Endometrial microvascular endothelial cells (primary cell): Measurements from ENCODE around the gene TOX2. TPM values are rescaled to one million over a fixed set of nuclear protein-coding genes. Genes with fewer than 3 reads are reported as not detected.

ENCODE experiments used
- in situ Hi-C: cut with HindIII; loops from 2 replicates; pipeline ENCODE4 v1.10.0; 2017; ENCODE audit warnings: low sequenced_read_pairs, low pct_unique_long_range_greater_than_20kb; ENCODE audit errors: inconsistent ontology term
- total RNA-seq: library from RNA; depleted of rRNA; stranded (reverse); fragments of >200 nt; gene quantifications from one replicate; pipeline ENCODE4 v1.2.3, GENCODE V29; 2015; ENCODE audit errors: inconsistent ontology term

Gene TOX2
- total RNA-seq, 1 donor from 2014 or later, result 18.7 TPM

DNA sequence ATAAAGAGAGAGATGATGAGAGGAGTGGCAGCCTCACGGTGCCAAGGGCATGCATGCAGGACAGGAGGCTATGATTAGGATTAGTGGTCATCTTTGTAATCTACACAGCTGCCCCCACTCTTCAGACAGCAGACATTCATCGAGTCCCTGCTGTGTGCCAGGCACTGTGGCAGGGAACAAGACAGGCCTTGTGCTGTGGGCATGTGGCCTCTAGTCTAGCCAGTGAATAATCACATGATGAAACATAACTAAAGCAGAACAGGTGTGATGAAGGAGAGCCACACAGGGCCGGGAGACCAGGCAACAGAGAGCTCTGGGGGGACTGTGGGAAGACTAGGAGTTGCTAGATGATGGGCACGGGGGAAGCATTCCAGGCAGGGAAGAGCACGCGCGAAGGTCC lies 22.2 kb downstream of the TOX2 start:
- in situ Hi-C loops, result no loop called here

DNA sequence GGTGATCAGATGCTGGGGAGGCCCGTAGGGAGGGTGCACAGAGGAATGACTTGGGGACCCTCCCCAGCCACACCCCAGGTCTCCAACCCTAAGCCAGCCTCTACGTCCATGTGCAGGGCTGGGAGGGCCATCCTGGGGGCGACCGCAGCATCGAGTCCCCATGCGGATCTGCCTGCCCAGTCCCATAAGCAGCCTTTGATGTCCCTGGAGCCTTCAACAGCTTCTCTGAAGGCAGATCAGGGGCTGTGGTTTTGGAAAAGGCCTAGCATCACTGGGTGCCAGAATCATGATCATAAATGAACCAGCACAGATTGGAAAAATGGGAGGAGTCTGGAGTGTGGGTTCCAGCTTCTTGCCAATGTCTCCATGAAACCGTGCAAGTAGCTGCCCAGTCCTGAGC lies 22.9 kb downstream of the TOX2 start:
- in situ Hi-C loops, result no loop called here

DNA sequence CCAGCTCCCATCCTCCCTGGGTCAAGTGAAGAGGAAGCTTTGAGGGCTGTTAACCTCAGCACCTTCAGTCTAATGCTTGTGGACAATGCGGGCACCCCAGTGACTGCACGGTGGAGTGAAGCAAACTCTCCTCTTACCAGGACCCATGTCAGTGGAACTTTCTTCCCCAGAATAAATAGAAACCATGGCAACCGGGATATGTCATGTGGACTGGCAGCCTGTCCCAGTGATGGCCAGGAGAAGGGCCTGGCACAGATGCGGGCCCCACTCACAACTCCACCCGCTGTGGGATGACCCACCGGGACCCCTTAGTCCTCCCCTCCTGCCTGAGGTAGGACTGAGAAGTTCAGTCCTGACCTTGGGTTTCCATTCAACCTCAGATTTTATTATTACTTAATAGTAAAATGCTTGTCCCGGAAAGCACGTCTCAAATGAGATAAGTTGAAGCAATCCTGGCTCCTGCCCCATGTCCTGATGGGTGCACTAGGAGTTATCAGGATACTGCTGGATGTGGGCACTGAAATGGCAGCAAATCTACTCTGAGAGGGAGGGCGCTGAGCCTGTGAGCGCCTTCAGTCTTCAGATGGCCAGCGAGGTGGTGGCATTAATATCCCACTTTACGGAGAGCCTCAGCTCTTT lies 23.5 kb downstream of the TOX2 start:
- in situ Hi-C loops, result no loop called here

DNA sequence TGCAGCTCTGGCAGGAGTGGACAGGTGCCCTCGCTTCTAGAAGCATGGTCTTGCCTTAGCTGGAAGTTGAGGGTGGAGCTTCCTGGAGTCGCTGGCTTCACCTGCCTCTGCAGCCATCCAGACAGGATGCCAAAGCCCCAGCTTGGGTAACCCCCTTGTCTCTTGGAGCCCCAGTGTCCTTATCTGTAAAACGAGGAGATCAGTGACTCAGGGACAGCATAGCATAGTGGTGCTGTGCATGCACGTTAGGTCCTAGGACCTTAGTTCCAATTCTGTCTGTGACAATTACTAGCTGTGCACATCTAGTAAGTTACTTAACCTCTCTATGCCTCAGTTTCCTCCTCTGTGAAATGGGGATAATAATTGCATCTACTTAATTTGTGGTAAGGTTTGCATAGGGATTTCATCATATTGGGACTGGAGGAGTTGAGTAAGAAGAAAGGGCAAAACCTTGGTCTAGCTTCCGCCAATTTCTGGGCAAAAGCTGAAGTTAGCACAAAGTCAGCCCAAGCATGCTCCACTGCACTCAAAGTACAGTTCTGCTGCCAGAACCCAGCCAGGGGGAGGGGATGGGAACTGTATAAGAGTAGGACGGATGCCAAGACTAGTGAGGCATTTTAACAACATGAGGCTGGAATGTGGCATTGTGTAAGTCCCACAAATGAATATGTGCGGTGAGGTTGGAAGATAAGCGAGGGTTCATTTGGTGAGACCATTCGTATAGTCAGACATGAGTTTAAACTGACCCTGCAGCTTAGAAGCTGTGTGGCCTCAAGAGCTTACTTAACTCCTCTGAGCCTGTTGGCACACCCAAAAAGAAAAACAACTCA lies 24.5 kb downstream of the TOX2 start:
- in situ Hi-C loops, result no loop called here

DNA sequence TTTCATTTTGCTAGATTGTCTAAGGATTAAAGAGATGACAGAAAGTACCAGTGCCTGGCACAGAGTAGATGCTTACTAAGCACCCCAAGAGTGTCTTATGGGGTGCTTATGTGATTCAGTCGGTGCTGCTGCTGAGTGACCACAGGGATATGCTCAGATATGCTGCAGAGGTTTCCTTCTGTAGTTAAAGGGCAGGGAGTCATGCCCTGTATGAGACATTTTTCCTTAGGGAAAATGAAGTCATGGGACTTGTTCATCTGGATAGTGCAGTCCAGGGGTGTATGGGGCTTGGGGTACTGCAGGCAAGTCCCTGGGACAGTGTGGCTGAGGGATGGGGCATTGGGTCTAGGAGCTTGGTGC lies 25.1 kb downstream of the TOX2 start:
- in situ Hi-C loops, result no loop called here

DNA sequence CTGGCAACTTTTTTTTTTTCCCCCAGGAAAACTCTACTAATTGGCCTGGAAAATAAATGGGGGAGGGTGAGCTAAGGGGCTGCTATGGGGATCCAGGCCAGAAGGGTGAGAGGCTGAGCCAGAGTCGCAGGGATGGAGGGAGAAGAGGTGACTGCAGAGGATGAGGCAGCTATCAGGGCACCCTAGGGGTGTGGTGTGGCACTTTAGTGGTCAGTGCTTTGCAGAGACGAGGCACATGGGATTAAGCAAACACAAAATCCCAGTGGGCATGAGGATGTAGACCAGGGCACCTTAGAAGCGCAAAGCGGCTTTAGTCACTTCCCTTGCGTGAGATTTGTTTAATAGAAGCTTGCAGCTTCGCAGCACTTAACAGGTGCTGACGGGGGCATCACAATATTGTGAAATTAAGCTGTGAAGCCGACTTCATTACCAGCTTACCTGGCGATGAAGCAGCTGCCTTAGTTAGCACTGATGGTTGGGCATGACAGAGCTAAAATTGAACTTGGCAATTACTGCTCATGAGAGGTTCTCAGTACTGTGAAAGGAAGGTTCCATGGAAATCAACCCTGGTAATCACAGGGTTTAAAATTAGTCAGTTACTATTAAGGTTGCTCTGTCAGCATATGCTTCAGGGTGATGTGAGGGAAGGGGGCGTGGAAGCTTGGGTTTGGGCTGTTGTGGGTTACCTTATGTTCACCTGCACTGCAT lies 26.0 kb downstream of the TOX2 start:
- in situ Hi-C loops, result no loop called here

DNA sequence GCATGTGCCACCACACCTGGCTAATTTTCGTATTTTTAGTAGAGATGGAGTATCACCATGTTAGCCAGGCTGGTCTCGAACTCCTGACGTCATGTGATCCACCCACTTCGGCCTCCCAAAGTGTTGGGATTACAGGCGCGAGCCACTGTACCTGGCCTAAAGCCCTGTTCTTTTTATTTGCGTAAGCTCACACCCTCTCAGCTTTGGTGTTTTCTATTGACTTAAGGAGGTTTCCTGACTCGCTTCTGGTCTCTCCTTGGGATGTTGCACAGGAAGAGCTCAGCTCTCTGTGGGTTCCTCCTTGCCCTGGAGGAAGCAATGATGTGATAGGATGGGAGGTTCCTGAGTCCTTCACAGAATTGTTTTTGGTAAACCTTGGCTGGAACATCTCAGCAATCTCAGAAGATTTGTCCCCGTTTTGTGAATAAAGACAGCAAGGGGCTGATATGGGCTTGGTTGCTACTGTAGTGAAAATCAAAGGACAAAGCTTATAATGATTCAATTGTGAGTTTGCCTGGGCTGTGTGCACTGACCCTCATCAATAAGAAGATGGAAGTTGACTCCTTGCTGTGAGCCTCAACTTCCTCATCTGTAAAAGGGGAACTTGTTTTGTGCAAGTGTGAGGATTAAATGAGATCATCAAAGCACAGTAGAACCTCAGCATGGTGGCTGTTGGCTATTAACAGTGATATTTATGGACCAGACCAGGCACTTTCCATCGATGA lies 27.0 kb downstream of the TOX2 start:
- in situ Hi-C loops, result no loop called here

DNA sequence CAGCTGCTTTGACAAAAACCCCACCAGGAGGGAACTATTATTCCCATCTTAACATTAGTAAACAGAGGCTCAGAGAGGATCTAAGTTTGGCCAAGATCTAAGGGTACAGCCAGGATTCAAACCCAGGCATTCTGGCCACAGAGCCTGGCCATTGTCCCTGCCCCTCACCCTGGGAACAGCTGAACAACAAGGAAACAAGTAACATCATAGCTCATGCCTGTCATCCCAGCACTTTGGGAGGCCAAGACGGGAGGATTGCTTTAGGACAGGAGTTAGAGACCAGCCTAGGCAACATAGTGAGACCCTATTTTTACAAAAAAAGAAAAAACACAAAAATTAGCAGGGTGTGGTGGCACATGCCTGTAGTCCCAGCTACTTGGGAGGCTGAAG lies 27.5 kb downstream of the TOX2 start:
- in situ Hi-C loops, result no loop called here

DNA sequence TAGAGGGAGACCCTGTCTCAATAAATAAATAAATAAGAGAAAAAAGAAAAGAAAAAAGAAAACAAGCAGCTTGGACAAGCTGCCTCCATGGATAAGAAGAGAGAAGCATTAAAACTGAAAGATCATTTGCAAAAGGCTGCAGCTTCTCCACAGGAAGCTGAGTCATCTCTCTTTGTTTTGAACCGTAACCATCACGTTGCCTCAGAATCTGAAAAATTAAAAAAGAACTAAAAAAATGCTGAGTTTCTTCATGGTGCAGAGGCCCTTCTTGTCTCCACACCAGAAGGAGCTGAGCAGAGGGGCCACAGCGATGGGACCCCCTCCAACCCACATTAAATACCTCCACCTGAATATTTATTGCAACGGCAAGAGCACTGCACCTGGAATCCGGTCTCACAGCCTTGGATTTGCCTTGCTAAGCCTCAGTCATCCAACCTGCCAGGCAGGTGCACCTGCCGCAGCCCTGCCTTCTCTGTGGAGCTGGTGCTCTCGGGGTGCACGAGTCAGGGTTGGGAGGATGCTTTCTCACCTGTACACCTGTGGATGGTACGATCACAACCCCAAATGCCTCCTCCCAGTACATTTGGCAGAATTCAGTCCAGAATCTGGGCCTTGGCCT lies 28.1 kb downstream of the TOX2 start:
- in situ Hi-C loops, result no loop called here

DNA sequence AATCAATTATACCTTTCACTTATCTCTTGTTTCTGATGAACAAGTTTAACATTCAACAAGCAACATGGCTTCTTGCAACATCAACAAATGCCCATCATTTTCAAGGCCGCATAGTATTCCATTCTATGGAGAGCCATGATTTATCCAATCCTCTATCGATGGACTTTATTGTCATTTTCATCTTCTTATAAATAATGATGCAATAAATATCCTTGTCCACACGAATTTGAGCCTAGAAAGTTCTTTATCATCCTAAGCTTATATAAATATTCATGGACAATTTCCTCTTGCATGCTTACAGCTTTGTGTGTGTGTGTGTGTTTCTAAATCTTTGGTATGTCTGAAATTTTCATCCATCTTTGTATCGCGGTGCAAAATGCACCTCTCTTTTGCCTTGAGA lies 29.1 kb downstream of the TOX2 start:
- in situ Hi-C loops, result no loop called here

DNA sequence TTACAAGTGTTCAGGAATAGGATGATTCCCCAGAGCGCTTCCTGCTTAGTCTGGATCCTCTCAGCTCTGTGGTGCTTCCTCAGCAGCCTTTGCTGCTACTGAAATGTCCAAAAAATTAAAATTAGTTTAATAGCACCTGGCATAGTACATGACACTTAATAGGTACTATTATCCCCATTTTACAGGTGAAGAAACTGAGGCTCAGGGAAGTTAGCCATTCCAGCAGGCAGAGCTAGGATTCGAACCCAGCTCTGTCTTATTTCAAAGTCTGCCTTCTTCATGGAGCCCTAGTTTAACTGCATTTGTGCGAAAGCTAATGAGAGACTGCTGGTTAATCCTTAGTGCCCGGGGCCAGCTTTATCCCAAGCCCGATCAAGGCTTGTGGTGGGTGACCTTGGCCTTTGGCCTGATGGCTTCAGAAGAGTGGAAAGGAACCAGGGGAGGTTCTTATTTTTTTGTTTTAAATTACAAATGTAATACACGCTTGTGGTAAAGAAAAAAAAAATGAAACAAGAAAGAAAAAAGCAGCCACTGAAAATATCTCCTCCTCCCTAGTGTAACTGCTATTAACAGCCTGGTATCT lies 30.1 kb downstream of the TOX2 start:
- in situ Hi-C loops, result no loop called here

DNA sequence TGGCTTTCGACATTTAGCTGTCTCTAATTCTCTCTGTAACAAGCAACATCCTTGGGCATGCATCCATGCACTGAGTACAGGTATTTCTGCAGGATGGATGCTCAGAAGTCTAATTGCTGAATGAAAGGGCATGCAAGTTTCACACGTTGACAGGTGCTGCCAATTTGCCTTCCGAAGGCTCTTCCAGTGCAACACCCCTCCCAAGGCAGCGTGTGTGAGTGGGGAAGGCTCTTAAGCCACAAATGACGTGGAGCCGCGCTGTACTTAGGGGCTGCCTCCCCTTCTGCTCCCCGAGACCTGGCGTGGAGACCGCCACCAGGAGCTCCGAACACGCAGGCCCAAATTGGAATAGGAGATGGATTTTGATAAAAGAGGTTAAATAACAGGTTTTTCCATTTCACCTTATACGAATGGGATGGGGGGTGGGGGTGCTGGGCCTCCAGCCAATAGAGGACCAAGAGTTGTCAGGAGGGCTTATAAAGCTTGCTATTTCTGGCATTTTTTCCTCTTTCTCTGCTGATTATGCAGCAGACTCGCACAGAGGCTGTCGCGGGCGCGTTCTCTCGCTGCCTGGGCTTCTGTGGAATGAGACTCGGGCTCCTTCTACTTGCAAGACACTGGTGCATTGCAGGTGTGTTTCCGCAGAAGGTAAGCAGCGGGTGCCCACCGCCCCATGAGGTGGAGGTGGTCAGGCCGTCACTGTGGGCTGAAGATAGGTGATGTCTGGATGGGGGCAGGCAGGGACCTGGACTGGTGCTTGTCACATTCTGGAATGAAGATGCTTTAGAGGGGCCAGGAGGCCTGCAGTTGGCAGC lies 30.9 kb downstream of the TOX2 start:
- in situ Hi-C loops, result no loop called here

DNA sequence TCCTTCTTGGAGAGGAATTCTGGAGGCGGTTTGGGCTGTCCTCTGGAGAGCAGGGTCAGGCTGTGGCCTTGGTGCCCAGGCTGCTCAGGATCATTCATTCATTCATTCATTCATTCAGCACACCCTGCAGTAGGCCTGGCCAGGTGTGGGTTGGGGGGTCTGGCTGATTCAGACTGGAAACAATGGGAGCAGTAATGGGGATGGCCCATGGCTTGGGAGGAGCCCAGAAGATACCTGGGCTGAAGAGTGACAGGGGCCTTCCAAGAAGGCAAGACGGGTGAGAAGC lies 31.5 kb downstream of the TOX2 start:
- in situ Hi-C loops, result no loop called here

DNA sequence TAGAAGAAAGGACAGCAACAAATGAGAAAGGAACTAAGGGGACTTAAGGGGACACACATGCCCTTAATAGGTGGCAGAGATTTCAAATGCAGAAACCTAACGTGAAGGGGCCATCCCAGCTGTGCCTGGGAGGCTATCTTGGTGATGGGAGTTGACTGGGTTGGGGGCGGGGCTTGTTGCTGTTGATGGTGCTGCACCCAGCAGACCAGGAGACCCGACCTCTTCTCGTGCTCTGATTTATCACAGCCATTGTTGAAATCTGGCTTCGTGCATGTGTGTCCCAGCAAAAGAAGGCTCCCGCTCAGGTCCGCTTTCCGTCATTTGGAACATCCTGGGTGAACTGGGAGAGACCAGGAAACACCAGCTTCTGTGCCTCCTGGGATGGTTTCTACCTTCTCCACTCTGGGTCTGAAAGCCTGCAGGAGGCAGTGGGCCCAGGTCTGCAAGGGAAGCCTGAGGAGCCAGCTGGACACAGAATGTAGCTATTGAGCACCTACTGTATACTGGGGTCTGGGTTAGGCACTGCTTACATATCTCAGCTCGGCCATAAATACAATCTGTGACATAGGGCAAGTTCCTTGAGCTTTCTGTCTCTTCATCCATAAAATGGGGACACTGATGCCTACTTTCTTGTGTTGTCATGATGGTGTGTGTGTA lies 32.1 kb downstream of the TOX2 start:
- in situ Hi-C loops, result no loop called here

DNA sequence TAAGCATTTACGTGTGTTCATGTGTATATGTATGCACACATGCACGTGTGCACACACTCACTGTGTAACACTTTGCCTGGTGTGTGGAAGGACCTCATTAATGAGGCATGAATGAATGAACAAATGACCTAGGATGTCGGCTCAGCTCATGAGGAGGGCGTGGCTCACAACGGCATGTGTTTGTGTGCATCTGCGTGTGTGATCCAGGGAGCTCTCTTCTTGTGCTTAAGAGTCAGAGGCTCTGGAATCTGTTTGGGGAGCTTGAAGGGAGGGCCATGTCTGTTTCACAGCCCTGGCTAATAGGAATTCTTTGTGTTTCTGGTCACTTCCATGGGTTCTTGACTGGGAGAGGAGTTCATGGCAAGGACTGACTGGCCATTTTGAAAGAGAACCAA lies 32.7 kb downstream of the TOX2 start:
- in situ Hi-C loops, result no loop called here

DNA sequence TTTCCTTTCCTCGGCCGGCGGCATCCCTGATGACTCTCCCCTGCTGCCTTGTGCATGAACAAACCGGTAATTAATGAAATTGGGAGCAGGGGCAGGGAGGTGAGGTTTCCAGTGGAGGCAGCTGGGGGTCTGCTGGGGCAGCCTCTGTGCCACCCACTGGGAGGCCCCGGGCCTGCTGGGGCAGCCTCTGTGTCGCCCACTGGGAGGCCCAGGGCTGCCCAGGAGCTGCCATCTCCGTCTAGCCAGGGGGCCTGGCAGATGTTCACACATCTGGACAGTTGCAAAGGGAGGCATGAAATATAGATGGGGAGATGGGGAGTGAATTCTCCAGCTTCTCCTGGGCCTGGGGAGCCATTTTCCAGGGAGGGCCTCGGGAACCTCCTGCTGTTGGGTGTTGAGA lies 33.8 kb downstream of the TOX2 start:
- in situ Hi-C loops, result no loop called here

DNA sequence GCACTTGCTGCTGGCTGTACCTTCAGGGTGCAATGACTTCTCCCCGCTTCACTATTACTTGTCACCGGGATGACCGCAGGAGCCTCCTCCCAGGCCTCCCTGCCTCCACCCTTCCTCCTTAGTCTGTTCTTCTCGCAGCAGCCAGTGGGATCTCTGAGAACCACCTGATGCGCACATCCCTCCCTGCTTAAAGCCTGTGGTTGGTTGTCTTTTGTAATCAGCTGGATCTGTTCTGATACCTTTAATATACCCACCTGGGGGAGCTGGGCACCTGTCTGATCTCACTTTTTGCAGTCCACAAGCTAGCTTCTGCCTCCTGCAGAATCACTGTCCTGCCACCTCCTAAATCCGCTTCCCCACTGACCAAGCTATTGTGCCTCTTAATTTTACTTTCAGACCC lies 34.6 kb downstream of the TOX2 start:
- in situ Hi-C loops, result no loop called here
